Measurements from ENCODE around the gene ONECUT3.

GRCh38 chr19:1752757-1753728 lies at the start of gene ONECUT3:
- TF ChIP-seq CTCF (IDR thresholded peaks at IDR 0.05; ENCODE audit: low read depth, low read length, missing input control) (no peak), JUND (IDR thresholded peaks at IDR 0.05) (no peak), ZBTB33 (IDR thresholded peaks at IDR 0.05) (no peak), GABPA (IDR thresholded peaks at IDR 0.05 in 1 of 2, conservative IDR thresholded peaks at IDR 0.05 in 1 of 2) (no peak), FOXA1 (IDR thresholded peaks at IDR 0.05) (no peak), REST (IDR thresholded peaks at IDR 0.05) (no peak), RXRA (IDR thresholded peaks at IDR 0.05) (no peak)

Measured in liver (tissue), 3 donors.